Thymus (tissue), 14 donors: ENCODE measurements around the gene TNK2. TPM values are rescaled to one million over a fixed set of nuclear protein-coding genes. Genes with fewer than 3 reads are reported as not detected.
A peak's percentile ranks its signal among the peaks of the same experiment; 100 is the strongest.
"Not testable (repeated sequence)": the region's sequence is repeated elsewhere in the genome, so short reads cannot be mapped to it uniquely, and the experiment has no call there.

Source experiments
- DNase-seq, 9 donors: peaks; one replicate each; pipeline ENCODE4 v3.0.0-alpha.2; 2013; ENCODE audit warnings: low spot score in 9 of 9, low read depth in 6 of 9, missing footprints in 1 of 9
- H3K27ac ChIP-seq, 2 donors: one replicate each; pipeline ENCODE4 v1.5.1; 2013; ENCODE audit warnings: control low read depth in 1 of 2, low read depth in 1 of 2, low read length in 1 of 2, mild to moderate bottlenecking in 1 of 2, moderate library complexity in 1 of 2
- H3K27me3 ChIP-seq, 2 donors: one replicate each; pipeline ENCODE4 v1.5.1; 2013; ENCODE audit warnings: low read length in 1 of 2; ENCODE audit not compliant: control insufficient read depth in 2 of 2, insufficient read depth in 1 of 2
- H3K36me3 ChIP-seq, 2 donors: one replicate each; pipeline ENCODE4 v1.5.1; 2013; ENCODE audit warnings: low read length in 1 of 2, mild to moderate bottlenecking in 1 of 2, moderate library complexity in 1 of 2; ENCODE audit not compliant: control insufficient read depth in 2 of 2, insufficient read depth in 2 of 2
- H3K4me1 ChIP-seq, 2 donors: one replicate each; pipeline ENCODE4 v1.5.1; 2013; ENCODE audit warnings: low read length in 2 of 2; ENCODE audit not compliant: control insufficient read depth in 2 of 2, insufficient read depth in 2 of 2
- H3K4me3 ChIP-seq, 2 donors: one replicate each; pipeline ENCODE4 v1.5.1; 2013; ENCODE audit warnings: low read length in 2 of 2, control low read depth in 1 of 2, mild to moderate bottlenecking in 1 of 2
- H3K9me3 ChIP-seq, 2 donors: one replicate each; pipeline ENCODE4 v1.5.1; 2013; ENCODE audit warnings: low read length in 1 of 2, mild to moderate bottlenecking in 1 of 2; ENCODE audit not compliant: control insufficient read depth in 2 of 2, insufficient read depth in 1 of 2
- WGBS: extraction: QIAGEN DNeasy Blood & Tissue Kit; methylation state at CpG from one replicate; pipeline ENCODE4 v1.1.7; 2013; 5-methylcytosine and 5-hydroxymethylcytosine counted together
- long read RNA-seq, 10 donors: transcript quantifications; one replicate each; lab custom pipeline, GENCODE V29; 2026
- polyA plus RNA-seq: library from polyadenylated mRNA; stranded (reverse); fragments of 200-250 nt; gene quantifications from one replicate; pipeline ENCODE4 v1.2.3, GENCODE V29; 2013
- total RNA-seq: library from RNA; stranded (reverse); fragments of 120-200 nt; gene quantifications from one replicate; pipeline ENCODE4 v1.2.4, GENCODE V29; 2013
- donor health status: healthy.

TNK2 gene
- 13.3 TPM for total RNA-seq
- polyA plus RNA-seq = 101 TPM
- long read RNA-seq, donor 1 = 0 reads
- long read RNA-seq, donor 2 = 0 reads
- long read RNA-seq, donor 3, transcript TNK2-205 (4 exons, 3,377 nt) = major isoform, 5 of 5 reads
- long read RNA-seq, donor 3, partial matches to known transcripts = 0 of 5 reads
- long read RNA-seq, donor 3, other reads (novel, unspliced or antisense) = 0 of 5 reads
- long read RNA-seq, donor 4, partial matches to known transcripts = 0 of 3 reads
- long read RNA-seq, donor 4, other reads (novel, unspliced or antisense) = 0 of 3 reads
- long read RNA-seq, donor 5, transcript TNK2-205 (4 exons, 3,377 nt) = major isoform, 6 of 8 reads
- long read RNA-seq, donor 5, partial matches to known transcripts = 0 of 8 reads
- long read RNA-seq, donor 5, other reads (novel, unspliced or antisense) = 0 of 8 reads
- long read RNA-seq, donor 6, partial matches to known transcripts = 0 of 1 reads
- long read RNA-seq, donor 6, other reads (novel, unspliced or antisense) = 0 of 1 reads
- long read RNA-seq, donor 7, partial matches to known transcripts = 0 of 1 reads
- long read RNA-seq, donor 7, other reads (novel, unspliced or antisense) = 0 of 1 reads
- long read RNA-seq, donor 8, partial matches to known transcripts = 0 of 2 reads
- long read RNA-seq, donor 8, other reads (novel, unspliced or antisense) = 0 of 2 reads
- long read RNA-seq, donor 9, partial matches to known transcripts = 0 of 1 reads
- long read RNA-seq, donor 9, other reads (novel, unspliced or antisense) = 0 of 1 reads
- long read RNA-seq, donor 10, transcript TNK2-205 (4 exons, 3,377 nt) = major isoform, 8 of 8 reads
- long read RNA-seq, donor 10, partial matches to known transcripts = 0 of 8 reads
- long read RNA-seq, donor 10, other reads (novel, unspliced or antisense) = 0 of 8 reads

GRCh38 chr3:195907934-195908693 lies at the start of gene TNK2:
Gene TNK2, minus strand, starts transcription at chr3:195908551. Its CDS starts 19,963 bp downstream, at chr3:195888588.
- peak in 3 of 9 donors; percentile 35 to 66 (median 48) for DNase-seq
- Histone ChIP-seq H3K9me3 (peaks cover 0 to 6% of the 10 kb centered on the region in 2 donors), H3K4me1 (peaks cover 8 to 54% of the 10 kb centered on the region in 2 donors), H3K4me3 (peak within 1 kb of the TSS; percentile 69 to 87), H3K27ac (peak within 1 kb of the TSS; percentile 80 to 90), H3K27me3 (peaks cover 0 to 4% of the 10 kb centered on the region in 2 donors), H3K36me3 (peaks cover 0 to 3% of the 10 kb centered on the region in 2 donors)
- WGBS = under 1% methylated on average over 35 of the region's 35 CpGs

- WGBS = 99% methylated on average over 7 of the region's 7 CpGs
Measured at GRCh38 chr3:195956577-195956976, 48.2 kb upstream of the TNK2 start.

GRCh38 chr3:195955416-195955841 lies 47.1 kb upstream of the TNK2 start:
- H3K36me3 ChIP-seq, H3K9me3 ChIP-seq, H3K27me3 ChIP-seq, DNase-seq, H3K27ac ChIP-seq, H3K4me3 ChIP-seq, H3K4me1 ChIP-seq: not testable (repeated sequence)
- 91% methylated on average over 20 of the region's 20 CpGs for WGBS

More at GRCh38 chr3:195956577-195956976, 48.2 kb upstream of the TNK2 start:
- no peak for DNase-seq
- Histone ChIP-seq H3K4me1 (peaks cover 0 to 6% of the 10 kb centered on the region in 2 donors), H3K27ac (no peak overlapping the region), H3K27me3 (no peaks in the 10 kb centered on the region), H3K4me3 (no peak overlapping the region), H3K36me3 (peaks cover 3 to 12% of the 10 kb centered on the region in 2 donors), H3K9me3 (peaks cover 0 to 5% of the 10 kb centered on the region in 2 donors)

- Histone ChIP-seq H3K27ac (peak overlapping the region in 1 of 2 donors; percentile 65), H3K4me3 (peak overlapping the region; percentile 45 to 51)
- not testable (repeated sequence) for H3K36me3 ChIP-seq, H3K4me1 ChIP-seq, H3K9me3 ChIP-seq, H3K27me3 ChIP-seq, DNase-seq
- WGBS = 8% methylated on average over 16 of the region's 27 CpGs
Measured at GRCh38 chr3:195954752-195955119, 46.4 kb upstream of the TNK2 start.

DNA sequence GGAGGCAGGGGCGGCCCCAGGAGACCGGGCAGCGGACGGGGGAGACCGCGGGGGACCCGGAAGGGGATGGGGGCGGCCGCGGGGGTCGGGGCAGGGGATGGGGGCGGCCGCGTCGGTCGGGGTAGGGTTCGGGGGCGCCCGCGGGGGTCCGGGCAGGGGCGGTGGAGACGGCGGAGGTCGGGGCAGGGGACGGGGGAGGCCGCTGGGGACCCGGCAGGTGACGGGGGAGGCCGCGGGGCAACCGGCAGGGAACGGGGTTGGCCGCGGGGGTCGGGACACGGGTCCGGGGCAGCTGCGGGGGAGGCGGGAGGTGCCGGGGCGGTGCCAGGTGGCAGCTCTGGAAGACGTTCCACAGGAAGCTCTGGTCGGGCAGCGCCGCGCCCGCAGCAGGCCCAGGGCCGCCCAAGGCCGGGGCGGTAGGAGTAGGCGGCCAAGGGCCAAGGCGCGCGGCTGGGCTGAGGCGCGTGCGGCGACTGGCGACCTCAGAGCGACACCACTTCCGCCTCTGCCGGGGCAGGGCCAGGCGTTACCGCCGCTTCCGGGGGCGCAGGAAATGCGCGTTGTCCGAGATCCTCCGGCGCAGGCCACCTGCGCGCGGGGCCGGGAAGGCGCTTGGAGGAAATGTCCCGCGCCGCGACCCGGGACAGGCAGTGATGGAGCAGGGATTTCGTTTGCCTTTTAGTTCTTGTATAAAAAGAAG lies 45.9 kb upstream of the TNK2 start:
- not testable (repeated sequence) for H3K36me3 ChIP-seq, H3K4me1 ChIP-seq, H3K27me3 ChIP-seq, H3K9me3 ChIP-seq
- DNase-seq = peak in 8 of 9 donors; percentile 5 to 84 (median 34)
- Histone ChIP-seq H3K4me3 (peak overlapping the region; percentile 45 to 51), H3K27ac (peak overlapping the region in 1 of 2 donors; percentile 31)
- WGBS = under 1% methylated on average over 50 of the region's 84 CpGs

DNA sequence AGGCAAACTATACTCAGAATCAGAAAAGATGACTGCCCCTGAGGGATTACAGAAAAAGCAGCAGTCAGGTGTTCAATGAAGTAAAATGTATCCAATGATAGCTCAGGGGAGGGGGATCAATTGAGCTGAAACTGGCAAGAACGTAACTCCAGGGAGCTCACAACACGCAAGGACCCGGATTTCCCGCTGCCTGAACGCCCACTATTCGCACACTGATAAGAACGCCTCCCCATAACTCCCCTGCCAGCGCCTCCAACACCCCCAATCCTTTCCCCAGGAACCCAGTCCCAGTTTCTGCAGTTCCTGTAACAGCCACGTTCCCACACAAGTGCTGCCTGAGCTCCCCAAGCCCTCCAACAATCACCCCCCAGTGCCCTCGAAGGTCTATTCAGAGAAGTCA lies 44.2 kb upstream of the TNK2 start:
- 82% methylated on average over 8 of the region's 10 CpGs for WGBS
- DNase-seq, H3K27ac ChIP-seq: not testable (repeated sequence)

GRCh38 chr3:195951443-195952177 lies 43.3 kb upstream of the TNK2 start:
- H3K27me3 ChIP-seq, DNase-seq, H3K4me1 ChIP-seq, H3K36me3 ChIP-seq, H3K4me3 ChIP-seq, H3K9me3 ChIP-seq, H3K27ac ChIP-seq: not testable (repeated sequence)
- 86% methylated on average over 9 of the region's 9 CpGs for WGBS

More for the DNA sequence above, 44.2 kb upstream of the TNK2 start:
- H3K9me3 ChIP-seq, H3K36me3 ChIP-seq, H3K4me3 ChIP-seq, H3K27me3 ChIP-seq, H3K4me1 ChIP-seq: not testable (repeated sequence)

- H3K4me1 ChIP-seq, H3K36me3 ChIP-seq, DNase-seq, H3K9me3 ChIP-seq, H3K27ac ChIP-seq, H3K27me3 ChIP-seq, H3K4me3 ChIP-seq: not testable (repeated sequence)
- WGBS = 94% methylated on average over 11 of the region's 13 CpGs
Measured at GRCh38 chr3:195950731-195951130, 42.4 kb upstream of the TNK2 start.
